Suprapubic skin (tissue), 3 donors: ENCODE data around the gene TEDC2.

Source experiments
- CTCF ChIP-seq, 2 donors: fragments of 200-600 bp in 1 of 2; fragments of 450-650 bp in 1 of 2; sonication (generic) in 1 of 2; IDR thresholded peaks; one replicate each; pipeline ENCODE4 v1.5.1; 2016 to 2019; ENCODE audit warnings: antibody characterized with exemption in 2 of 2, mild to moderate bottlenecking in 1 of 2, moderate library complexity in 1 of 2
- POLR2AphosphoS5 ChIP-seq, 3 donors: sonication (generic); formaldehyde crosslinking; IDR thresholded peaks; one replicate each; pipeline ENCODE4 v1.6.1; 2017; ENCODE audit warnings: antibody characterized with exemption in 3 of 3

DNA sequence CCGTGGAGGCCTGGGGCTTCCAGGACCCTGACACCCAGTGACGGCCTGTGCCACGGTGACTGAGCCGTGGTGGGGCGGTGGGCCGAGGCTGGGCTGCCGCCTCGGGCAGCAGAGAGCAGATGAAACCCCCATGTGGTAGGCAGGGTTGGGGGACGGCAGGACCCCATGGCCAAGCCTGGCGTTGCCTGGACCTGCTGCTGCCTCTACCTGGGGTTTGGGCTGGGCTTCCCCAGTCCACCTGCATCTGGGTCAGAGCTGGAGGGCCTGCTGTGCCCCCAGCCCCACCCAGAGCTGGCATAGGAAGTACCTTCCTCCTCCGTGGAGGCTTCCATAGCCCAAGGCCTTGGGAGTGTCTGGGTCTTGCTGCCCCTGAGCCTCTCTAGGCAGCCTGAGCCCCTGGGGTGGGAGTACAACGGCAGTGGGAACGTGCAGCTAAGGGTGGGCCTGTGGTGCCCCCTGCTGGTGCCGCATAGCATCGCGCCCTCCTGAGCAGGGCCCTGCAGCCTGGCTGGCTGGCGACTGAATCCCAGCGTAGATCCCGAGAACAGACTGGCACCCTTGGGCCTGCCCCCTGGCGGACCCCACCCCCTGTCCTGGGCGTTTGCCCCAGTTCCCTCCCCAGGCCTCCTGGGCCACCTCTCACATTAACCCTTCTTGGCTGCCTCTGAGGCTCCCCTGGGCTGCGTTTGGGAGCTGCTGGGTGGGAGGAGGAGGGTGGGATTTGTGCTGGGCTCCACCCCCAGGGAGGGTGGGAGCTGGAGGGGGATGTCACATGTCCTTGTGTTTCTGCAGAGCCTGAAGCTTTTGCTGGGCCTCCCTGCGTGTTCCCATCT lies 41.2 kb downstream of the TEDC2 start:
- peak; percentile 97 to 98 for TF ChIP-seq CTCF (IDR thresholded peaks at IDR 0.05)
- no peak for TF ChIP-seq POLR2AphosphoS5 (IDR thresholded peaks at IDR 0.05)
